Measurements from ENCODE around the gene CLVS2. TPM values are rescaled to one million over a fixed set of nuclear protein-coding genes. Genes with fewer than 3 reads are reported as not detected.

CLVS2 gene, protein sequence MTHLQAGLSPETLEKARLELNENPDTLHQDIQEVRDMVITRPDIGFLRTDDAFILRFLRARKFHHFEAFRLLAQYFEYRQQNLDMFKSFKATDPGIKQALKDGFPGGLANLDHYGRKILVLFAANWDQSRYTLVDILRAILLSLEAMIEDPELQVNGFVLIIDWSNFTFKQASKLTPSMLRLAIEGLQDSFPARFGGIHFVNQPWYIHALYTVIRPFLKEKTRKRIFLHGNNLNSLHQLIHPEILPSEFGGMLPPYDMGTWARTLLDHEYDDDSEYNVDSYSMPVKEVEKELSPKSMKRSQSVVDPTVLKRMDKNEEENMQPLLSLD
- not detected in 2 replicates for total RNA-seq (2014; rRNA removed; shearing (Covaris generic))

DNA sequence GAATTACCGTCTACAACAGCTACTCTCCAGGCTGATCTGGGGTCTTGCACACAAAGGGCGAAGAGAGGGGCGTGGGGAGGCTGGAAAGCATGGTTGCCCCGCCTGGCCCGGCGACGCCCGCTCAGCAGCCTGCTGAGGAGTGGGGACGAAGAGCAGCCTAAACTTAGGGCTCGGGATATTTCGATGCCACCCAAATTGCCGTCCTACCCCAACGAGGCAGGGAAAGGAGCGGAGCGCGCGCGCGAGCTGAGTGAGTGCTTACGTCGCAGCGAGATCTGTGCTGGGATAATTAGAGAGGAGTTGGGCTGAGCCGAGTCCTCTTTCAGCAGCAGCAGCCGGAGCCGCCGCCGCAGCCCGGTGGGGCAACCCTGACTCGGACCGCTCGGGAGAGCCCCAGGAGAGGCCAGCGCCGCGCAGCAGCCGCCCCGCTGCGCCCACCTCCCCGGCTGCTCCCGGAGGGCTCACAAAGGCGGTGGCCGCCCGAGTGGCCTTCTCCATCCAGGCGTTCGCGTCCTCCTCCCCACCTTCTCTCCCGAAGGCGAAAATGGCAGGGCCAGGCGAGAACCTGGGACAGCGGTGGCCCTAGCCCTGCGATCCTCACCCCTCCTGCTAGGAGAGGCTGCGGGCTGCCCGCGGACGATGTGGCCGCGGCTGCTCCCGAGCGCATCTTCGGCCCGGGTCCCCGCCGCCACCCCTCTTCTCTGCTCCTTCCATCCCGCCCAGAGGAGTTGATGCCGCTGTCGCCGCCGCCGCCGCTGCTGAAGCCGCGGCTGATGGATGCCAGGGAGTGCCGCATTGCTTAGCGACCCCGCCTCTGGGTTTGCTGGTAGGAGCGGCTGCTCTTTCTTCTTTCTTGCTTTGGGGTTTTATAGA, at the start of gene CLVS2:
TSS of gene CLVS2 (plus strand) at position 315 of the 873 bp plus-strand sequence. CDS start 1,543 bp downstream, outside the sequence.
- DNase-seq (ENCODE audit: low spot score), result peak; percentile 89
- in situ Hi-C loops (cut with HindIII; ENCODE audit: low sequenced_read_pairs), result no loop called here

DNA sequence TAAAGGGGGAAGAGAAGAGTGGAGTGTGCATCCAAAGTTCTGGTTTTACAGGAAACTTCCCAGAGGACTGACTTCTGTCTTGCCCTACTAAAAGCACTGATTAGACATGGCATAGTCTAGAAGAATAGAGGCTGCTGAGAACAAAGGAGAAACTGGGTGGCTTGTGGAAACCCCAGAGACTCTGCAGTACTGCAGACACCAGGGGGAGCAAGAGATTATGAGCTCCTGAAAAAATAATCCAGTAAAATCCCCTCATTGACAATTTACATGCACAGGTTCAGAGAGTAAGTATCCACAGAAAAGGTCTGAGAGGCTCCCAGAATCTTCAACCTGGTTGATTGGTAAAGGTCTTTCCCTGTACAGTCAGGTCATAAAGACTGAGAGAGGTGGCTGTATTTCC, 48.7 kb upstream of the CLVS2 start:
- in situ Hi-C loops (cut with HindIII; ENCODE audit: low sequenced_read_pairs), result no loop called here

DNA sequence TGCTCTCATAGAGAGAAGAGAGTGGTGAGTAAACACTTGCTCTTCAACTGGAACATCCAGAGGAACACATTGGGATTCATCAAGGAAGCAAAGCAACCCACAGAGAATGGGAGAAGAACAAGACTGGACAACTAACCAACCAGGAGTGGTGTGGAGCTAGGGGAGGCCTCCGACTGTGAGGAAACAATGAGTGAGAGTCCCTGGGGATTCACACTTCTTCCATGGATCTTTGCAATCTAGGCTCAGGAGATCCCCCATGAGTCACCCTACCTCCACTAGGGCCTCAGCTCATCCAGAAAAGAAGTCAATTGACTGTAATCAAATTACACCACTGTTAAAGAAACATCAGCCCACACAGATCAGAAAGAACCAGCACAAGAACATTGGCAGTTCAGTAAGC, 42.3 kb upstream of the CLVS2 start:
- in situ Hi-C loops (cut with HindIII; ENCODE audit: low sequenced_read_pairs), result no loop called here
- DNase-seq (ENCODE audit: low spot score), result no peak

More for the DNA sequence above, 48.7 kb upstream of the CLVS2 start:
- no peak for DNase-seq (ENCODE audit: low spot score)

DNA sequence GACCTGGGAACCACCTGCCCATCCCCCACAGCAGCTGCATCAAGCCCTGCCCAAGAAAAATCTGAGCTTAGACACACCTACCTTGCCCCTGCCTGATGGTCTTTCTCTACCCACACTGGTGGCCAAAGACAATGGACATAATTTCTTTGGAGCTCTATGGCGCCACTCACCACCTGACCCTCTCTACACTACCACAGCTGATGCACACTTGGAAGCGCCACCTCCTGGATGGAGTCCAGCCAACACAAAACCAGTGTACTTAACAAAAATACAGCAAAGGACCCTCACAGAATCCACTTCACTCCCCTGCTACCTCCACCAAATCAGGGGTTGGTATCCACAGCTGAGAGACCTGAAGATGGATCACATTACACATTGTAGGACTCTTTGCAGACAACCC, 39.7 kb upstream of the CLVS2 start:
- in situ Hi-C loops (cut with HindIII; ENCODE audit: low sequenced_read_pairs), result no loop called here
- DNase-seq (ENCODE audit: low spot score), result no peak

DNA sequence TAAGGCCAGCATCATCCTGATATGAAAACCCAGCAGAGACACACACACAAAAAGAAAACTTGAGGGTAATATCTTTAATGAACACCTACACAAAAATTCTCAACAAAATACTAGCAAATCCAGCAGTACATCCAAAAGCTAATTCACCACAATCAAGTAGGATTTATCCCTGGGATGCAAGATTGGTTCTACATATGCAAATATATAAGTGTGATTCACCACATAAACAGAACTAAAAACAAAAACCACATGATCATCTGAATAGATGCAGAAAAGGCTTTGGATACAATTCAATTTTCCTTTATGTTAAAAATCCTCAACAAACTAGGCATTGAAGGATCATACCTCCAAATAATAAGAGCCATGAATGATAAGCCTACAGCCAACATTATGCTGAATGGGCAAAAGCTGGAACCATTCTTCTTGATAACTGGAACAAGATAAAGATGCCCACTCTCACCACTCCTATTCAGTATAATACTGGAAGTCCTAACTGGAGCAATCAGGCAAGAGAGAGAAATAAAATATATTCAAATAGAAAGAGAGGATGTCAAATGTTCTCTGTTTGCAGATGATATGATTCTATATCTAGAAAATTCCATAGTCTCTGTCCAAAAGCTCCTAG, 33.9 kb upstream of the CLVS2 start:
- in situ Hi-C loops (cut with HindIII; ENCODE audit: low sequenced_read_pairs), result no loop called here
- no peak for DNase-seq (ENCODE audit: low spot score)

DNA sequence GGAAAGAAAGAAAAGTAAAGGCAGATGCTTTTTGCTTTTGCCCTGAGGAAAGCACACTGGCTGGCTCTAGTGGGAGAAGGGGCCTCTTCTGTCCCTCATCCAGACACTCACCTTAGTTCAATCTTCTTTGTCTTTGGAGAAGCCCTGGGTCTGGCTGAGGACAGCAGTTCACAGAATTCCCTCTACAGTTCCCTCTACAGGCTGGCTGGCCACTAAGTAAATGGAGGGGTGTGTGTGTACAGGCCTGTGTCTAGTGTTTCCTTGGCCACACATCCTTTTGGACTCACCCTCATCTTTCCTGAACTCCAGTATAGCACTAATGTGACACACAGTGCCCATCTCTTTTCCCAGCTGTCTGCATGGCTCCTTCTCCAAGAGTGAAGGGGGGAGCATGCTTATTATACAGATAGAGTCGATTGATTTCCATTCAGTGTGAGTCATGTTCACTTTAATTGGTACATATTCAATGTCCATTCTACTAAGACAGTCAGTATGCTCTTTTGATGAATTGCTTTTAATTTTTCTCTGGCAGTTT, 26.0 kb upstream of the CLVS2 start:
- in situ Hi-C loops (cut with HindIII; ENCODE audit: low sequenced_read_pairs), result no loop called here
- no peak for DNase-seq (ENCODE audit: low spot score)

DNA sequence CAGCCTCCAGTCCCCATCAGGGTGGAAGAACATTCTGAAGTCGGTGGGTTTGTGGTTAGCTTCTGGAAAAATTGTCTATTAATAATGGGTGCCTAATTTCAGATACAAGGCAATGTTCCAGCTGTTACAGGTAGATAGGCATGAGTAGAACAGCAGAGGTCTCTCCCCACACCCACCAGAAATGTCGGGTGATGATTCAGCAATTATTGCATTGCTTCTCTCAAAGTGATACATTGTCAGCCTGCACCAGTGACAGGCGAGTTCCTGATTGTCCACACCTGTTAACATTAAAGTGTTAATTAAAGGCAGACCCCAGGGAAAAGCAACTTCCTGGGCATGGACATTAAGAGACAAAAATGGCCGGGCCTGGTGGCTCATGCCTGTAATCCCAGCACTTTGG, 18.9 kb upstream of the CLVS2 start:
- in situ Hi-C loops (cut with HindIII; ENCODE audit: low sequenced_read_pairs), result no loop called here
- no peak for DNase-seq (ENCODE audit: low spot score)

DNA sequence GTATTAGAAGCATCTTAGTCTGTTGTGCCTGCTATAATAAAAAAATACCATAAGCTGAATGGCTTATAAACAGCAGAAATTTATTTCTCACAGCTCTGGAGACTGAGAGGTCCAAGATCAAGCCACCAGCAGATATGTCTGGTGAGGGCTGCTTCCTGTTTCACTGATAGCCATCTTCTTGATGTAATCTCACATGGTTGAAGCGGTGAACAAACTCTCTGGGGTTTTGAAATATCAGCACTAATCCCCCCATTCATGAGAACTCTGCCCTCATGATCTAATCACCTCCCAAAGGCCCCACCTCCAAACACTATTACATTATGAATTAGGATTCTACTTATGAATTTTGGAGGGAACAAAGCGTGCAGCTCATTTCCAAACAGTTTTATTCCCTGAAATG, 11.6 kb upstream of the CLVS2 start:
- in situ Hi-C loops (cut with HindIII; ENCODE audit: low sequenced_read_pairs), result no loop called here
- DNase-seq (ENCODE audit: low spot score), result no peak

DNA sequence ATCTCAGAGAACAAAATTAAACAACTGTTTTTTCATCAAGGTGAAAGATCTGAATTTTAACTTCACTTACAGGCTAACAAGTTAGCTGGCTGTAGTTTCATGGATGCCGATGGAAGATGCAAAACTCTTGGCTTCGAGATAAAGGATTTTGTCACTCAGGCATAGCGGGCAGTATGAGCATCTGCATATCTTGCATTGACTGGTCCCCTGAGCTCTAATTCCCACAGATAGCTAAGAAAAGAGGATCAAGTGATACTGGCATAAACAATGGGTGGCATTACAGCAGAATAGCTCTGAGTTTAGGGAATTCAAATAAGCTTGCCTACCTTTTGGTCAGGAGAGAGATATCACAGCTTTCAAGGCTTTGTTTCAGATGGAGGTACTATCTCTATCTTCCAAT, 1.8 kb upstream of the CLVS2 start:
- DNase-seq (ENCODE audit: low spot score), result peak; percentile 68
- in situ Hi-C loops (cut with HindIII; ENCODE audit: low sequenced_read_pairs), result no loop called here

DNA sequence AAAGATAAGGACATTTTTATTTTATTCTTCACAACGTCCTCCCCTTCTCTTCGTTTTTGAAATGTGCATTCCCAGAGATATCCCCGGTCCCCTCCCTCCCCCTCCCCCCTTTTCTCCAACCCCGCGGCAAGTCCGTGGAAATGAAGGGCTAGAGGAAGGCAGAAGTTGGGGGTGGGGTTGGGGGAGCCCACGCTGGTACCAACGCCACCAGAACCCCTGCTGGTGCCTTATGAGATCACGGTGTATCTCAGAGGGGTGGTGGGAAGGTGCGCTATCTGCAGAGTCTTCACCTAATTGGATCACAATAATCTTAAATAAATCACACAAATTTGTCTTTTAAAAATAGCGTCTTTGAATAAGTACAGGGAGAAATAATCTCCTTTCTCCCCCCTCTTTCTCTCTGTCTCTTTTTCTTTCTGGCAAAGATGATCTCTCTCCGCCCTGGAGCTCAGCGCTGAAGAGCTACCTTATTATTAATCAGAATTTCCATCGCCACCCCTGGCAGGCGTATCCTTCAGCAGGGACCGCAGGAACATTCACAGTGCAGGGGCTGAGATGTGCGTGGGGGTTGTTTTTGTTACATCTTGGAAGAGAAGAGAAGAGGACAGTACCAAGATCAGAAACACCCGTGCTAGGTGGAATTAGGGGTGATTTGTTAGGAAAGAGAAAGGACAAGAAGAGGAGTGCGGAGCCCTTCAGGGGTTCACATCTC, 915 bp downstream of the CLVS2 start:
- in situ Hi-C loops (cut with HindIII; ENCODE audit: low sequenced_read_pairs), result no loop called here
- peak; percentile 72 for DNase-seq (ENCODE audit: low spot score)

DNA sequence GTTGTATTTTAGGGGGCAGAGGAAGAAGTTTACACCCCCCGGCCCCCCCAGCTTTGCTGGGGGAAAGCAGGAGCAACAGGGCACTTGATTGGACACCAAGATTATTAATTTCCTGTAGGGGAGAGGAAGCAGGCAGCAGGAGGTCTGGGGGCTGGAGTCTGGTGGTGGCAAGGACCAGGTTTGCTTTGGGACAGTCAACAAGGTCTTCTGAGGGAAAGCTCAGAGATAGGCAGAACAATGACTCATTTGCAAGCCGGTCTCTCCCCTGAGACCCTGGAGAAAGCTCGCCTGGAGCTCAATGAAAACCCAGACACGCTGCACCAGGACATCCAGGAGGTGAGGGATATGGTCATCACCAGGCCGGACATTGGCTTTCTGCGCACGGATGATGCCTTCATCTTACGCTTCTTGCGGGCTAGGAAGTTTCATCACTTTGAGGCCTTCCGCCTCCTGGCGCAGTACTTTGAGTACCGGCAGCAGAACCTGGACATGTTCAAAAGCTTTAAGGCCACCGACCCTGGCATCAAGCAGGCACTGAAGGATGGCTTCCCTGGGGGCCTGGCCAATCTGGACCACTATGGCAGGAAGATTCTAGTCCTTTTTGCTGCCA, 1.6 kb downstream of the CLVS2 start:
- peak; percentile 85 for DNase-seq (ENCODE audit: low spot score)
- in situ Hi-C loops (cut with HindIII; ENCODE audit: low sequenced_read_pairs), result no loop called here

DNA sequence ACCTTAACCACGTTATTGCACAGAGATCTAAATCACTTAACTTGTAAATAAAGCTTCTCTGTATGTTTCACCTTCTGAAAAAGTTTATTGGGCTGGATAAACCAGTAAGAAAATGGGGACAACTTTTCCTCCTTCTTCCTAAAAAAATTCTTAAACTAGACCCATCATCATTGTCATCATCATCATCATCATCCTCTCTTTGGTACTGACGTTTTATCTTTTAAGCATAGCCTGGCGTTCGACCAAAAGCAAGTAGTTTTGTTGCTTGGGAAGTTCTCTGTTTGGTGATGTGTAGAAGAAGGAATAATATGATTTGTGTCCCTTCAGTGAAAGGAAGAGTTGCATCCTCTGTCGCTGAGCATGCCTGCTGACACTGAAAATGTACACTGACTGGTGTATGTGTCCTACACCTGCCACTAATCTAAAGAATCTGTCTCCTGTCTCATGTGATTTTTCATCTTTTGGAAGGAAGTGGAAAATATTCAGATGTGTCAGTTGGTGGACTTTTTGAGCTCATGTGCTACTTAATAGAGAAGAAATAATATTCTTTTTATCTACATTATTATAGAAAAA, 2.5 kb downstream of the CLVS2 start:
- in situ Hi-C loops (cut with HindIII; ENCODE audit: low sequenced_read_pairs), result no loop called here
- peak; percentile 68 for DNase-seq (ENCODE audit: low spot score)

DNA sequence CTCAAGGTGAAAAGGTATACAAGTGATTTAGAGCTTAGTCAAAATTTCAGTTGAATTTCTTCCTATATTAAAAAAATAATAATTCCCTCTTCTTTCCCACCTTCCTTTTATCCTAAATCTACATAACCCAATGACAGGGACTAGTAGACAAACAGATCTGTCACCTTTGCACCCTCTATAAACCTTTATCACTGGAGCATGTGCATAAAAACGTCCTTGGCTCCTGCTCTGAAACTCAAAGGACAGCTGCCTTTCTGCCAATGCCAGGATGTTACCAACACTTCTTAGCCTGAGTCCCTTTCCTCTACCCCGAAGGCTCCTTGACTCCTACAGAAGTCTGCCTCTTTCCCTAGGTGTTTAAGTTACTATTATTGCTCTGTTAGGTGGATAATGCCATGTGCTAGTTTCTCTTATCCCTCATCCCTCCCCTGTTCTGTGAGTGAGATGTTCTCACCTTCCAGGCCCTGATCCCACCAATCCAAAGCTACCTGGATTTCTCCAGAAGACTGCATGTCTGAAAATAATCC, 4.3 kb downstream of the CLVS2 start:
- peak; percentile 65 for DNase-seq (ENCODE audit: low spot score)
- in situ Hi-C loops (cut with HindIII; ENCODE audit: low sequenced_read_pairs), result no loop called here

DNA sequence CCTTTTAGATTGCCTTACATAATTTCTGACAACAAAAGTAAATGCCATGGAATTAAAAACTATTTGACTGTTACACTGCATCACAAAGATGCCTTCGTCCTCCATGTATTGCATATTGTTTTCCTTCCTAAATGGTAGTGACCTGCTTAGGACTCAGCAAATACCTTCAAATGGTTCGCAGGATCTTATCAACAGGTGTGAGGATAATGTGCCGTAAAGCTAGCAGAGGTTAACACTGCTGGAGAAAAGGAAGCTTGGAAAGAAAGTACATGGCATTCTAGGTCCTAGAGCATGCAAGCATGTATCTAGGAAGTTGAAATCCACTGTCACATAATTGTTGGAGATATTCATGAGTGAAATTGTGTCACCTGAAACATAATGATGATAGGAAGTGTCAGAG, 5.5 kb downstream of the CLVS2 start:
- DNase-seq (ENCODE audit: low spot score), result peak; percentile 29
- in situ Hi-C loops (cut with HindIII; ENCODE audit: low sequenced_read_pairs), result no loop called here

DNA sequence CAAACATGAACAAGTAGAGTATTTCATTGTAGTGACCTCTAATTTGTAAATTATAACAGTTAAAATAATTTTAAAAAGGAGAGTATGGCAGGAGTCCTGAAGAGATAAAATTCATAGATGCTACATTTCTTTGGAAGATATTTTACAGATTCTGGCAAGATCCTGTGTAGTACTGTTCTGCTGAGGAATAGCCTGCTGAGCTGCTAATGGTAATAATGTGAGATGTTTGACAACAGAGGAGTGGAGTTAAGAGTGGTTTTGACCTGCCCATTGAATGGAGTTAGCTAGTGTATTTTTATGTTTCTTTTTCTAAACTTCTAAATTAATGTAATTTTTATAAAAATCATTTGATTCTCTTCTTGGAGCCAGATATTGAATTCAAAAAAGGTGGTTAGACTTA, 11.8 kb downstream of the CLVS2 start:
- DNase-seq (ENCODE audit: low spot score), result peak; percentile 59
- in situ Hi-C loops (cut with HindIII; ENCODE audit: low sequenced_read_pairs), result no loop called here

DNA sequence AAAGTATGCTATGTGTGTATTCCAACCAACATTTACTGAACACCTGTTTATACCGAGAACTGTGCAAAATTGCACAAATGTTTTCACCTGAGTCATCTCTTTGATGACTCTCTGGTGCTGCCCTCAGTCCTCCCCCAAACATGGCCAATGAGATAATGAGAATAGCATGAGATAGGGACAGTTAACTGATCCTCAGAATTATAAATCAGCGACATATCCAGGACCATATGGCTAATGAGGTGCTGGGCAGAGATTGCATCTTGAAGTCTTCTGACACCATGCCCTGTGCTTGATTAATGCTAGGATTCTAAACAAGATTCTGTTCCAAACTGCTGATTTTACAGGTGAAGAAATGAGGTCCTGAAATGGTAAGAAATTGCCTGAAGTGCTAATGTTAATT, 13.0 kb downstream of the CLVS2 start:
- DNase-seq (ENCODE audit: low spot score), result peak; percentile 62
- in situ Hi-C loops (cut with HindIII; ENCODE audit: low sequenced_read_pairs), result no loop called here

DNA sequence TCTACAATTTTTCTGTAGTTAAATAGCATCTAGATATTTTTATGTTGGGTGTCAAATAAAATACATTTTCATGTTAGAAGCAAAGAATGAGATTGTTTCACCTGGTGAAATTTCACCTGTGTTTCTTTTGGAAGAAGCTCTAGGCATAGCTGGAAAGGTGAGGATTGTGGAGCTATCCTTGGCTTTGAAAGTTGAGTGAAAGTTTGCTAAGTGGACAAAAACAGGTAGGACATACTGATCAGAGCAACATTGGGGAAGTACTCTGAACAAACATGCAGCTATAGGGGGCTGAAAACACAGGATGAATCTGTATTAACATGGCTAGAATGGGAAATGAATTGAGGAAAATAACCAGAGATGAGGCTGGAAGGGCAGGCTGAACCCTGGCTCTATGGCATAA, 18.8 kb downstream of the CLVS2 start:
- in situ Hi-C loops (cut with HindIII; ENCODE audit: low sequenced_read_pairs), result no loop called here
- no peak for DNase-seq (ENCODE audit: low spot score)

DNA sequence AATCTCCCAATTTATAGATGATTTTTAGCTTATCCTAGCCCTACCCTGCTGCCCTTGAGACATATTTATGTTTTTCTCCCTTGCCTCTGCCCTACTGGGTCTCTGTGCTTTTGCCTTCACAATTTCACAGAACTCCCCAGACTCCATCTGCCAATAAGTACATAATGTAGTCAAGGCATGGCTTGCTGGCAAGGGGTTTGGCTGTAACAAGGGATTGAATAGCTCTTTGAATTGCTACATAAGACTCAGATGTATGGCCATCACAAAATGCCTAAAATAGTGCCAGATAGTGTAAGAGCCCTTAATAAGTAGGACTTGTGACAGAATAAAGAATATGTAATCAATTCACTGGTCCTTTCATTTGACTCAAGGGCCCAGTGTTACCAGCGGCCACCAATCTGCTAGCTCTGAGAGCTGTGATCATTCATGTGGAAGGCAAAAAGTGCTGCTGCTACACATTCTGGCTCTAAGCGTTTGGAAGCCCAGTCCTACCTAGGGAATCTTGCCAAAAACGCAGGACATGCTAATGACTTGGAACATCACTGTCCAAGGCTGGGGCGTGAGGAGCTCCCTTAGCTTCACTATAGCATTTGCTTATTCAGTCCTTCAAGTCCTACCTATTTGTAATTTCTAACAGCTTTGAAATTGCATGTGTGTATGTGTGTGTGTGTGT, 20.5 kb downstream of the CLVS2 start:
- DNase-seq (ENCODE audit: low spot score), result peak; percentile 99

More for the DNA sequence above, 20.5 kb downstream of the CLVS2 start:
- in situ Hi-C loops (cut with HindIII; ENCODE audit: low sequenced_read_pairs), result no loop called here

Measured in G401 (cell line).